ENCODE results near the gene TANGO6.
"Not testable (repeated sequence)": the region's sequence is repeated elsewhere in the genome, so short reads cannot be mapped to it uniquely, and the experiment has no call there.

Gene TANGO6

DNA sequence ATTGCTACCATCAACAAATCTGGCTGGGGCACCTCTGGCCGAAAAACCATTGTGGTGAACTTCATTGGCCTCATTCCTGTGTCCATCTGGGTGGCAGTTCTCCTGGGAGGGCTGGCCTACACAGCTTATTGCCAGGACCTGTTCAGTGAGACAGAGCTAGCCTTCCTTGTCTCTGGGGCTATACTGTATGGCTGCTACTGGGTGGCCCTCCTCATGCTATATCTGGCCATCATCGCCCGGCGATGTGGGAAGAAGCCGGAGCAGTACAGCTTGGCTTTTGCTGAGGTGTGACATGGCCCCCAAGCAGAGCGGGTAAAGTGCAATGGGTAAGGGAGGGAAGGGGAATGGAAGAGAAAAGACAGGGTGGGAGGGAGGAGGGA, 271.6 kb downstream of the TANGO6 start:
- Histone ChIP-seq H3K4me3 (ENCODE audit: low read length) (no peak overlapping the region), H3K9me3 (ENCODE audit: low read length) (peaks cover 9% of the 10 kb centered on the region), H3K27me3 (ENCODE audit: insufficient read depth, low read length) (no peaks in the 10 kb centered on the region), H3K36me3 (ENCODE audit: insufficient read depth, low read length) (peaks cover 77% of the 10 kb centered on the region), H3K4me1 (ENCODE audit: insufficient read depth, low read length) (no peaks in the 10 kb centered on the region), H2AFZ (ENCODE audit: low read depth, low read length) (no peak overlapping the region)

GRCh38 chr16:69115361-69115760, 272.0 kb downstream of the TANGO6 start:
- no peaks in the 10 kb centered on the region for H3K27me3 ChIP-seq (ENCODE audit: insufficient read depth, low read length)
- peaks cover 80% of the 10 kb centered on the region for H3K36me3 ChIP-seq (ENCODE audit: insufficient read depth, low read length)

GRCh38 chr16:69115837-69116236, 272.5 kb downstream of the TANGO6 start:
- Histone ChIP-seq H3K4me3 (ENCODE audit: low read length) (no peak overlapping the region), H3K36me3 (ENCODE audit: insufficient read depth, low read length) (peaks cover 80% of the 10 kb centered on the region), H3K4me1 (ENCODE audit: insufficient read depth, low read length) (no peaks in the 10 kb centered on the region), H3K9me3 (ENCODE audit: low read length) (peaks cover 13% of the 10 kb centered on the region), H3K27me3 (ENCODE audit: insufficient read depth, low read length) (no peaks in the 10 kb centered on the region), H2AFZ (ENCODE audit: low read depth, low read length) (no peak overlapping the region)

More at GRCh38 chr16:69115361-69115760, 272.0 kb downstream of the TANGO6 start:
- H2AFZ ChIP-seq (ENCODE audit: low read depth, low read length): no peak overlapping the region
- H3K4me3 ChIP-seq (ENCODE audit: low read length): no peak overlapping the region
- no peaks in the 10 kb centered on the region for H3K4me1 ChIP-seq (ENCODE audit: insufficient read depth, low read length)
- peaks cover 9% of the 10 kb centered on the region for H3K9me3 ChIP-seq (ENCODE audit: low read length)

- Histone ChIP-seq H3K4me3 (ENCODE audit: low read length) (no peak overlapping the region), H3K36me3 (ENCODE audit: insufficient read depth, low read length) (peaks cover 83% of the 10 kb centered on the region)
These were observed 273.0 kb downstream of the TANGO6 start for GRCh38 chr16:69116256-69116875.

DNA sequence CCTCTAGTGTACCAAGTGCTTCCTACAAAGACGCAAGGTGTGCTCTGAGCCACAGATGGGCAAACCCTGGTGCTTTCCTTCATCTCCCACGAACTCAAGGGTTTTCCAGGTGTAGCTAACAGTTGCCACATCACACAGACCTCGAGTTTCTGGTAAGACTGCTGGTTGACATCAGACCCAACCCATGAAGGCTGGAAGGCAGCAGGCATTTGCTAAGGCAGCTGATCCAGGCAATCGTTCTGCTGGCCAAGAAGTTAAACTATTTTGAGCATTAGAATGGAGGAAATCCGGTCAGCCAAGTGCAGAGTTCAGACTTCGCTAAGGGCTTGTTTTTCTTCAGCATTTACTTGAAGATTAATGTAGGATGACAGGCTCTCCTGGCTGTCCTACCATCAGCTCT, 273.6 kb downstream of the TANGO6 start:
- Histone ChIP-seq H3K9me3 (ENCODE audit: low read length) (peaks cover 16% of the 10 kb centered on the region), H2AFZ (ENCODE audit: low read depth, low read length) (no peak overlapping the region), H3K4me1 (ENCODE audit: insufficient read depth, low read length) (no peaks in the 10 kb centered on the region), H3K4me3 (ENCODE audit: low read length) (no peak overlapping the region), H3K36me3 (ENCODE audit: insufficient read depth, low read length) (peaks cover 78% of the 10 kb centered on the region), H3K27me3 (ENCODE audit: insufficient read depth, low read length) (no peaks in the 10 kb centered on the region)

More at GRCh38 chr16:69116256-69116875, 273.0 kb downstream of the TANGO6 start:
- peaks cover 16% of the 10 kb centered on the region for H3K9me3 ChIP-seq (ENCODE audit: low read length)
- H3K27me3 ChIP-seq (ENCODE audit: insufficient read depth, low read length): no peaks in the 10 kb centered on the region
- no peaks in the 10 kb centered on the region for H3K4me1 ChIP-seq (ENCODE audit: insufficient read depth, low read length)
- no peak overlapping the region for H2AFZ ChIP-seq (ENCODE audit: low read depth, low read length)

GRCh38 chr16:69118468-69118867, 275.1 kb downstream of the TANGO6 start:
- Histone ChIP-seq H3K9me3 (ENCODE audit: low read length) (peaks cover 16% of the 10 kb centered on the region), H3K4me3 (ENCODE audit: low read length) (no peak overlapping the region), H2AFZ (ENCODE audit: low read depth, low read length) (no peak overlapping the region), H3K36me3 (ENCODE audit: insufficient read depth, low read length) (peaks cover 78% of the 10 kb centered on the region), H3K4me1 (ENCODE audit: insufficient read depth, low read length) (no peaks in the 10 kb centered on the region), H3K27me3 (ENCODE audit: insufficient read depth, low read length) (no peaks in the 10 kb centered on the region)

DNA sequence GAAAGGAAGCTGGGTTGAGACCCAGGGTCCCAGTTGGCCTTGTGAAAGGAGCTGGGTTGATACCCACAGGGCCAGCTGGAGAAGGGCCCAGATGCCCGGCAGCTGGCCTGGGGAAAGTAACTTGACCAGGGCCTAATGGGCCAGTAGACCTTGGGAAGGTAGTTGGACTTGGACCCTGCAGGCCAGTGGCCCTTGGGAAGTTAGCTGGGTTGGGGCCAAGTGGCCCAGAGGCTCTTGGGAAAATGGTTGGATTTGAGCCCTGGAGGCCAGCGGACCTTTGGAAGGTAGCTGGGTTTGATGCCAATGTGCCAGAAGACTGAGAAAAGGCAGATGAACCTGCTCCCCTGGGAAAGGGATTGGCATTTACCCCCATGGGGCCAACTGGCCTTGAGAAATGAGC, 275.7 kb downstream of the TANGO6 start:
- peaks cover 16% of the 10 kb centered on the region for H3K9me3 ChIP-seq (ENCODE audit: low read length)
- H3K4me3 ChIP-seq (ENCODE audit: low read length): no peak overlapping the region
- peaks cover 75% of the 10 kb centered on the region for H3K36me3 ChIP-seq (ENCODE audit: insufficient read depth, low read length)
- H3K4me1 ChIP-seq (ENCODE audit: insufficient read depth, low read length): no peaks in the 10 kb centered on the region
- no peaks in the 10 kb centered on the region for H3K27me3 ChIP-seq (ENCODE audit: insufficient read depth, low read length)
- H2AFZ ChIP-seq (ENCODE audit: low read depth, low read length): no peak overlapping the region

DNA sequence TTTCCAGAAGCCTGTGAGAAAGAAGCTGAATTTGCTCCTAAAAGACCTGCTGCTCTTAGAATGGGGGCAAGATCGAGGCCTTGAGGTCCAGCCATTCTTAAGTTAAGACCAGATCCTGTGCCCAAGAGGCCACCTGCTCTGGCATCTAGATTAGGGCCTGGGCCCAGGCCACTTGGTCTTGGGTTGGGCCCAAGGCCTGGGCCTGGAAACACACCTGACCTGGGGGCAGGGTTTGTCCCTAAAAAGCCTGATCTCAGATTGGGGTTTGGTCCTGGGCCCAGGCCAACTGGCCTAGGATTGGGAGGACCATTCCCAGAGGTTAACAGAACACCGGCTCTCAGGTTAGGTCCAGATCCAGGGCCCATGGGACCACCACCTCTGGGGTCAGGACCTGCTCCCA, 276.2 kb downstream of the TANGO6 start:
- H3K4me3 ChIP-seq (ENCODE audit: low read length): no peak overlapping the region
- no peaks in the 10 kb centered on the region for H3K27me3 ChIP-seq (ENCODE audit: insufficient read depth, low read length)
- H3K4me1 ChIP-seq (ENCODE audit: insufficient read depth, low read length): no peaks in the 10 kb centered on the region
- peaks cover 72% of the 10 kb centered on the region for H3K36me3 ChIP-seq (ENCODE audit: insufficient read depth, low read length)
- H2AFZ ChIP-seq (ENCODE audit: low read depth, low read length): no peak overlapping the region
- H3K9me3 ChIP-seq (ENCODE audit: low read length): peaks cover 16% of the 10 kb centered on the region

GRCh38 chr16:69120096-69120664, 276.8 kb downstream of the TANGO6 start:
- Histone ChIP-seq H3K4me3 (ENCODE audit: low read length) (no peak overlapping the region), H3K36me3 (ENCODE audit: insufficient read depth, low read length) (peaks cover 67% of the 10 kb centered on the region), H3K4me1 (ENCODE audit: insufficient read depth, low read length) (no peaks in the 10 kb centered on the region), H3K27me3 (ENCODE audit: insufficient read depth, low read length) (no peaks in the 10 kb centered on the region), H3K9me3 (ENCODE audit: low read length) (peaks cover 16% of the 10 kb centered on the region), H2AFZ (ENCODE audit: low read depth, low read length) (no peak overlapping the region)

GRCh38 chr16:69123910-69124309, 280.6 kb downstream of the TANGO6 start:
- Histone ChIP-seq H3K4me3 (ENCODE audit: low read length) (no peak overlapping the region), H3K27me3 (ENCODE audit: insufficient read depth, low read length) (no peaks in the 10 kb centered on the region), H2AFZ (ENCODE audit: low read depth, low read length) (no peak overlapping the region), H3K4me1 (ENCODE audit: insufficient read depth, low read length) (no peaks in the 10 kb centered on the region), H3K9me3 (ENCODE audit: low read length) (peaks cover 7% of the 10 kb centered on the region), H3K36me3 (ENCODE audit: insufficient read depth, low read length) (peaks cover 39% of the 10 kb centered on the region)

GRCh38 chr16:69124406-69124805, 281.1 kb downstream of the TANGO6 start:
- H3K4me1 ChIP-seq (ENCODE audit: insufficient read depth, low read length); H3K9me3 ChIP-seq (ENCODE audit: low read length): not testable (repeated sequence)
- H3K36me3 ChIP-seq (ENCODE audit: insufficient read depth, low read length): peaks cover 34% of the 10 kb centered on the region

GRCh38 chr16:69124961-69125360, 281.6 kb downstream of the TANGO6 start:
- H3K27me3 ChIP-seq (ENCODE audit: insufficient read depth, low read length); H2AFZ ChIP-seq (ENCODE audit: low read depth, low read length); H3K9me3 ChIP-seq (ENCODE audit: low read length); H3K4me1 ChIP-seq (ENCODE audit: insufficient read depth, low read length); H3K4me3 ChIP-seq (ENCODE audit: low read length): not testable (repeated sequence)
- H3K36me3 ChIP-seq (ENCODE audit: insufficient read depth, low read length): peaks cover 32% of the 10 kb centered on the region

More at GRCh38 chr16:69124406-69124805, 281.1 kb downstream of the TANGO6 start:
- not testable (repeated sequence) for H3K27me3 ChIP-seq (ENCODE audit: insufficient read depth, low read length); H3K4me3 ChIP-seq (ENCODE audit: low read length); H2AFZ ChIP-seq (ENCODE audit: low read depth, low read length)

GRCh38 chr16:69126221-69126620, 282.9 kb downstream of the TANGO6 start:
- peaks cover 29% of the 10 kb centered on the region for H3K36me3 ChIP-seq (ENCODE audit: insufficient read depth, low read length)
- no peak overlapping the region for H2AFZ ChIP-seq (ENCODE audit: low read depth, low read length)
- peaks cover 13% of the 10 kb centered on the region for H3K4me1 ChIP-seq (ENCODE audit: insufficient read depth, low read length)
- H3K9me3 ChIP-seq (ENCODE audit: low read length): no peaks in the 10 kb centered on the region
- H3K4me3 ChIP-seq (ENCODE audit: low read length): no peak overlapping the region
- no peaks in the 10 kb centered on the region for H3K27me3 ChIP-seq (ENCODE audit: insufficient read depth, low read length)

DNA sequence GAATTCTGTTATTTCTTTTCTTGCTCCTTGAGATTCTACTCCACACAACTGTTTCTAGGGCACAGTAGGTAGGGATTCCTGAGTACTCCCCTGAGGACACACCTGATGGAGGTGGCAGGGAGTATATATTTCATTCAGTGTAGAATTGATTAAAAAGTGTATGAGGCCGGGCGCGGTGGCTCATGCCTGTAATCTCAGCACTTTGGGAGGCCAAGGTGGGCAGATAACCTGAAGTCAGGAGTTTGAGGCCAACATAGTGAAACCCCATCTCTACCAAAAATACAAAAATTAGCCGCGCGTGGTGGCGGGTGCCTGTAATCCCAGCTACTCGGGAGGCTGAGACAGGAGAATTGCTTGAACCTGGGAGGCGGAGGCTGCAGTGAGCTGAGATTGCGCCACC, 283.5 kb downstream of the TANGO6 start:
- not testable (repeated sequence) for H2AFZ ChIP-seq (ENCODE audit: low read depth, low read length); H3K9me3 ChIP-seq (ENCODE audit: low read length); H3K4me3 ChIP-seq (ENCODE audit: low read length); H3K27me3 ChIP-seq (ENCODE audit: insufficient read depth, low read length)
- peaks cover 28% of the 10 kb centered on the region for H3K36me3 ChIP-seq (ENCODE audit: insufficient read depth, low read length)
- peaks cover 13% of the 10 kb centered on the region for H3K4me1 ChIP-seq (ENCODE audit: insufficient read depth, low read length)
